ENCODE measurements around the gene CDT1.

The CDT1 gene

GRCh38 chr16:88819126-88819525 is 15.5 kb downstream of the CDT1 start:
- no peaks in the 10 kb centered on the region for H3K9me2 ChIP-seq (replicated peaks; ENCODE audit: insufficient read depth, low read length)
- H2AFZ ChIP-seq (ENCODE audit: low read depth, low read length, severe bottlenecking) = no peak overlapping the region
- no peak overlapping the region for H3K27ac ChIP-seq (ENCODE audit: low read depth, low read length)
- no peaks in the 10 kb centered on the region for H3K79me2 ChIP-seq (ENCODE audit: insufficient read depth, low read length)
- H3K9me3 ChIP-seq (ENCODE audit: insufficient read depth, low read length) = no peaks in the 10 kb centered on the region
- H4K20me1 ChIP-seq (ENCODE audit: low read depth, low read length) = no peaks in the 10 kb centered on the region
- no peak overlapping the region for H3K4me2 ChIP-seq (ENCODE audit: low read depth, low read length, poor library complexity, severe bottlenecking)
- no peaks in the 10 kb centered on the region for H3F3A ChIP-seq (ENCODE audit: insufficient read depth)
- H3K9ac ChIP-seq (ENCODE audit: low read length) = no peak overlapping the region
- H3K36me3 ChIP-seq (ENCODE audit: low read length) = no peaks in the 10 kb centered on the region
- TF ChIP-seq, protein P1, sequence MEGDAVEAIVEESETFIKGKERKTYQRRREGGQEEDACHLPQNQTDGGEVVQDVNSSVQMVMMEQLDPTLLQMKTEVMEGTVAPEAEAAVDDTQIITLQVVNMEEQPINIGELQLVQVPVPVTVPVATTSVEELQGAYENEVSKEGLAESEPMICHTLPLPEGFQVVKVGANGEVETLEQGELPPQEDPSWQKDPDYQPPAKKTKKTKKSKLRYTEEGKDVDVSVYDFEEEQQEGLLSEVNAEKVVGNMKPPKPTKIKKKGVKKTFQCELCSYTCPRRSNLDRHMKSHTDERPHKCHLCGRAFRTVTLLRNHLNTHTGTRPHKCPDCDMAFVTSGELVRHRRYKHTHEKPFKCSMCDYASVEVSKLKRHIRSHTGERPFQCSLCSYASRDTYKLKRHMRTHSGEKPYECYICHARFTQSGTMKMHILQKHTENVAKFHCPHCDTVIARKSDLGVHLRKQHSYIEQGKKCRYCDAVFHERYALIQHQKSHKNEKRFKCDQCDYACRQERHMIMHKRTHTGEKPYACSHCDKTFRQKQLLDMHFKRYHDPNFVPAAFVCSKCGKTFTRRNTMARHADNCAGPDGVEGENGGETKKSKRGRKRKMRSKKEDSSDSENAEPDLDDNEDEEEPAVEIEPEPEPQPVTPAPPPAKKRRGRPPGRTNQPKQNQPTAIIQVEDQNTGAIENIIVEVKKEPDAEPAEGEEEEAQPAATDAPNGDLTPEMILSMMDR (IDR thresholded peaks at IDR 0.05; ENCODE audit: insufficient read depth, low read length, poor library complexity, severe bottlenecking) = no peak
- no peak for TF ChIP-seq EZH2phosphoT487 (conservative IDR thresholded peaks at IDR 0.05; ENCODE audit: low read length)
- H3K4me3 ChIP-seq (ENCODE audit: insufficient read depth, low read length, poor library complexity, severe bottlenecking) = no peak overlapping the region
- no peaks in the 10 kb centered on the region for H3K27me3 ChIP-seq (ENCODE audit: low read length)

GRCh38 chr16:88820385-88821025 is 16.9 kb downstream of the CDT1 start:
- Histone ChIP-seq H3K27me3 (ENCODE audit: low read length) (no peaks in the 10 kb centered on the region), H3F3A (ENCODE audit: insufficient read depth) (no peaks in the 10 kb centered on the region), H4K20me1 (ENCODE audit: low read depth, low read length) (no peaks in the 10 kb centered on the region), H3K79me2 (ENCODE audit: insufficient read depth, low read length) (no peaks in the 10 kb centered on the region), H3K9me3 (ENCODE audit: insufficient read depth, low read length) (no peaks in the 10 kb centered on the region), H3K36me3 (ENCODE audit: low read length) (no peaks in the 10 kb centered on the region), H3K9me2 (replicated peaks; ENCODE audit: insufficient read depth, low read length) (no peaks in the 10 kb centered on the region), H3K4me2 (ENCODE audit: low read depth, low read length, poor library complexity, severe bottlenecking) (no peak overlapping the region), H3K27ac (ENCODE audit: low read depth, low read length) (no peak overlapping the region), H2AFZ (ENCODE audit: low read depth, low read length, severe bottlenecking) (no peak overlapping the region), H3K4me3 (ENCODE audit: insufficient read depth, low read length, poor library complexity, severe bottlenecking) (no peak overlapping the region), H3K9ac (ENCODE audit: low read length) (no peak overlapping the region)
- no peak for TF ChIP-seq EZH2phosphoT487 (conservative IDR thresholded peaks at IDR 0.05; ENCODE audit: low read length)
- TF ChIP-seq, protein P1 (IDR thresholded peaks at IDR 0.05; ENCODE audit: insufficient read depth, low read length, poor library complexity, severe bottlenecking) = no peak

DNA sequence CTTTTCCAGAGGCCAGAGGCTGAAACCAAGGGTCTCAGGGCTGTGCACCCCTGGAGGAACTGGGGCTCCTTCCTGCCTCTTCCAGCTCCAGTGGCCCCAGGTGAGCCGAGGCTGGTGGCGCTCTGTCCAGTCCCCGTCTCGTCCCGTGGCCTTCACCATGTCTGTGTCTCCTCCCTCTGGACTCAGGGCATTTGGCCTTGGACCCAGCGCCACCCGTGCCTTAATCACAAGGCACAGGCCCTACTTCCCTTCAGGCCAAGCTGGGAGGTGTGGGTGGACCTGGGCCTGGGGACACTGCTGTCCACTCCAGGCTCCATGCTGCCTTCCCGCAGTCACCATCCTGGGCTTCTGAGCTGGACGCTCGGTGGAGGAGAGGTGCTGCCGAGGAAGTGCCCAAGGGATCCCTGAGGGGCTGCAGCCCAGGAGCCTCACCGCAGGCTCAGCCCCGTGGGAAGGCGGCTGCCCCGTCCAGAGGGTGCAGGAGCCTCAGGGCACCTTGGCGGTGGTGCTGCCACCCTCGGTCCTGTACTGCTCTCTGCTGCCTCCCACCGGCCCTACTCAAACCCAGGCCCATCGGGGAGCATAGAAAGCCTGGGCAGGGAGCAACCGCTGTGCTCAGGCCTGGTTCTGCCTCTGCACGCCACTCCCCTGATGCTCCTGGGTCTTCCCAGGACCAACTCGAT is 17.7 kb downstream of the CDT1 start:
- H3K36me3 ChIP-seq (ENCODE audit: low read length) = no peaks in the 10 kb centered on the region
- H3K4me2 ChIP-seq (ENCODE audit: low read depth, low read length, poor library complexity, severe bottlenecking) = no peak overlapping the region
- TF ChIP-seq, protein P1 (IDR thresholded peaks at IDR 0.05; ENCODE audit: insufficient read depth, low read length, poor library complexity, severe bottlenecking) = no peak
- no peak for TF ChIP-seq EZH2phosphoT487 (conservative IDR thresholded peaks at IDR 0.05; ENCODE audit: low read length)
- H3K4me3 ChIP-seq (ENCODE audit: insufficient read depth, low read length, poor library complexity, severe bottlenecking) = no peak overlapping the region
- no peak overlapping the region for H3K27ac ChIP-seq (ENCODE audit: low read depth, low read length)
- no peak overlapping the region for H3K9ac ChIP-seq (ENCODE audit: low read length)
- no peaks in the 10 kb centered on the region for H3F3A ChIP-seq (ENCODE audit: insufficient read depth)
- no peaks in the 10 kb centered on the region for H3K9me3 ChIP-seq (ENCODE audit: insufficient read depth, low read length)
- H3K9me2 ChIP-seq (replicated peaks; ENCODE audit: insufficient read depth, low read length) = no peaks in the 10 kb centered on the region
- H3K79me2 ChIP-seq (ENCODE audit: insufficient read depth, low read length) = no peaks in the 10 kb centered on the region
- no peaks in the 10 kb centered on the region for H3K27me3 ChIP-seq (ENCODE audit: low read length)
- H2AFZ ChIP-seq (ENCODE audit: low read depth, low read length, severe bottlenecking) = no peak overlapping the region
- H4K20me1 ChIP-seq (ENCODE audit: low read depth, low read length) = no peaks in the 10 kb centered on the region
